GM10248 (cell line): ENCODE results near the gene PCDHA5.
"Not testable (repeated sequence)": the region's sequence is repeated elsewhere in the genome, so short reads cannot be mapped to it uniquely, and the experiment has no call there.

Source experiments
- CTCF ChIA-PET: fragments of 300-600 bp; sonication (Branson Sonifier 250); formaldehyde crosslinking; extraction: SDS; loops from one replicate; lab custom pipeline; 2021; ENCODE audit warnings: antibody characterized with exemption; lab: Yijun Ruan, JAX
- POLR2A ChIA-PET: fragments of 350-650 bp; sonication (Branson Sonifier 250); formaldehyde crosslinking; extraction: SDS; loops from one replicate; lab custom pipeline; 2020; ENCODE audit warnings: antibody characterized with exemption; lab: Yijun Ruan, JAX
- DNase-seq: peaks from one replicate; pipeline ENCODE4 v3.0.0; 2012; ENCODE audit errors: extremely low spot score
- CTCF ChIP-seq: IDR thresholded peaks from 2 replicates; pipeline ENCODE4 v1.5.1; 2012; ENCODE audit warnings: mild to moderate bottlenecking, low read depth; ENCODE audit errors: extremely low read depth, missing control alignments, control extremely low read depth

Gene PCDHA5

GRCh38 chr5:140795259-140795641 lies 26.2 kb upstream of the PCDHA5 start:
- no peak for TF ChIP-seq CTCF
- ChIA-PET POLR2A (no interaction called here), CTCF (no interaction called here)
- no peak for DNase-seq

GRCh38 chr5:140796072-140796717 lies 25.2 kb upstream of the PCDHA5 start:
- POLR2A ChIA-PET, DNase-seq, CTCF ChIA-PET: not testable (repeated sequence)

- ChIA-PET CTCF (no interaction called here), POLR2A (no interaction called here)
- DNase-seq, result no peak
- no peak for TF ChIP-seq CTCF
Observed at GRCh38 chr5:140796718-140797095, 24.7 kb upstream of the PCDHA5 start.

GRCh38 chr5:140800816-140801493 lies 20.5 kb upstream of the PCDHA5 start, which contains the start of gene PCDHA3:
Gene PCDHA3 (plus strand): TSS chr5:140801057.
- no peak for DNase-seq
- CTCF ChIA-PET, result no interaction called here
- POLR2A ChIA-PET, result no interaction called here
- TF ChIP-seq CTCF, result no peak

GRCh38 chr5:140801494-140801841 lies 19.9 kb upstream of the PCDHA5 start:
- TF ChIP-seq CTCF, result no peak
- DNase-seq, result no peak
- ChIA-PET POLR2A (no interaction called here), CTCF (no interaction called here)

GRCh38 chr5:140802381-140802780 lies 19.0 kb upstream of the PCDHA5 start:
- POLR2A ChIA-PET, CTCF ChIA-PET, DNase-seq: not testable (repeated sequence)

- TF ChIP-seq CTCF, result no peak
- POLR2A ChIA-PET, result no interaction called here
- no peak for DNase-seq
- CTCF ChIA-PET, result no interaction called here
Observed at GRCh38 chr5:140802781-140803271, 18.6 kb upstream of the PCDHA5 start.
